ENCODE measurements around the gene LHFPL4.
A peak's percentile ranks its signal among the peaks of the same experiment; 100 is the strongest.
"Not testable (repeated sequence)": the region's sequence is repeated elsewhere in the genome, so short reads cannot be mapped to it uniquely, and the experiment has no call there.

Gene LHFPL4

GRCh38 chr3:9553021-9553947 is at the start of gene LHFPL4:
Gene LHFPL4, minus strand, starts transcription at chr3:9553822. Its CDS starts 1,143 bp downstream, at chr3:9552679.
- no peak for FAIRE-seq
- no peak for DNase-seq (ENCODE audit: insufficient read length, low spot score)

- no peak for FAIRE-seq
- no peak for DNase-seq (ENCODE audit: insufficient read length, low spot score)
These were observed 49.0 kb upstream of the LHFPL4 start for GRCh38 chr3:9602620-9603019.

- not testable (repeated sequence) for DNase-seq (ENCODE audit: insufficient read length, low spot score); FAIRE-seq
These were observed 47.5 kb upstream of the LHFPL4 start for GRCh38 chr3:9601006-9601581.

- no peak for DNase-seq (ENCODE audit: insufficient read length, low spot score)
These were observed 47.0 kb upstream of the LHFPL4 start for GRCh38 chr3:9600597-9600996.

GRCh38 chr3:9598783-9599387 is 45.3 kb upstream of the LHFPL4 start:
- no peak for FAIRE-seq
- DNase-seq (ENCODE audit: insufficient read length, low spot score): no peak

More at GRCh38 chr3:9600597-9600996, 47.0 kb upstream of the LHFPL4 start:
- FAIRE-seq: no peak

- FAIRE-seq: no peak
- DNase-seq (ENCODE audit: insufficient read length, low spot score): no peak
These were observed 42.3 kb upstream of the LHFPL4 start for GRCh38 chr3:9595877-9596276.

- not testable (repeated sequence) for FAIRE-seq; DNase-seq (ENCODE audit: insufficient read length, low spot score)
These were observed 38.2 kb upstream of the LHFPL4 start for GRCh38 chr3:9591781-9592180.

GRCh38 chr3:9590282-9590791 is 36.7 kb upstream of the LHFPL4 start:
- no peak for FAIRE-seq
- DNase-seq (ENCODE audit: insufficient read length, low spot score): no peak

- DNase-seq (ENCODE audit: insufficient read length, low spot score) (no peak), FAIRE-seq (no peak)
These were observed 30.2 kb upstream of the LHFPL4 start for GRCh38 chr3:9583792-9584191.

GRCh38 chr3:9583371-9583770 is 29.7 kb upstream of the LHFPL4 start:
- DNase-seq (ENCODE audit: insufficient read length, low spot score) (no peak), FAIRE-seq (no peak)

GRCh38 chr3:9582332-9582731 is 28.7 kb upstream of the LHFPL4 start:
- FAIRE-seq: no peak
- no peak for DNase-seq (ENCODE audit: insufficient read length, low spot score)

- DNase-seq (ENCODE audit: insufficient read length, low spot score): no peak
- no peak for FAIRE-seq
These were observed 28.1 kb upstream of the LHFPL4 start for GRCh38 chr3:9581742-9582141.

- FAIRE-seq: no peak
These were observed 15.4 kb upstream of the LHFPL4 start for GRCh38 chr3:9569054-9569453.

GRCh38 chr3:9565316-9565715 is 11.7 kb upstream of the LHFPL4 start:
- FAIRE-seq (no peak), DNase-seq (ENCODE audit: insufficient read length, low spot score) (no peak)

More at GRCh38 chr3:9569054-9569453, 15.4 kb upstream of the LHFPL4 start:
- DNase-seq (ENCODE audit: insufficient read length, low spot score): no peak

GRCh38 chr3:9563851-9564250 is 10.2 kb upstream of the LHFPL4 start:
- FAIRE-seq (no peak), DNase-seq (ENCODE audit: insufficient read length, low spot score) (no peak)

GRCh38 chr3:9560056-9560455 is 6.4 kb upstream of the LHFPL4 start:
- not testable (repeated sequence) for FAIRE-seq; DNase-seq (ENCODE audit: insufficient read length, low spot score)

- FAIRE-seq (no peak), DNase-seq (ENCODE audit: insufficient read length, low spot score) (no peak)
These were observed 409 bp upstream of the LHFPL4 start for GRCh38 chr3:9553948-9554513.

- peak; percentile 27 for DNase-seq (ENCODE audit: insufficient read length, low spot score)
- no peak for FAIRE-seq
These were observed 1.2 kb downstream of the LHFPL4 start for GRCh38 chr3:9552252-9552999.

- DNase-seq (ENCODE audit: insufficient read length, low spot score) (no peak), FAIRE-seq (no peak)
These were observed 2.6 kb downstream of the LHFPL4 start for GRCh38 chr3:9550999-9551398.

- FAIRE-seq: no peak
- DNase-seq (ENCODE audit: insufficient read length, low spot score): no peak
These were observed 4.0 kb downstream of the LHFPL4 start for GRCh38 chr3:9549600-9549999.

All from HTR-8/SVneo (cell line).